ENCODE measurements around the gene ANP32B.

ANP32B gene

DNA sequence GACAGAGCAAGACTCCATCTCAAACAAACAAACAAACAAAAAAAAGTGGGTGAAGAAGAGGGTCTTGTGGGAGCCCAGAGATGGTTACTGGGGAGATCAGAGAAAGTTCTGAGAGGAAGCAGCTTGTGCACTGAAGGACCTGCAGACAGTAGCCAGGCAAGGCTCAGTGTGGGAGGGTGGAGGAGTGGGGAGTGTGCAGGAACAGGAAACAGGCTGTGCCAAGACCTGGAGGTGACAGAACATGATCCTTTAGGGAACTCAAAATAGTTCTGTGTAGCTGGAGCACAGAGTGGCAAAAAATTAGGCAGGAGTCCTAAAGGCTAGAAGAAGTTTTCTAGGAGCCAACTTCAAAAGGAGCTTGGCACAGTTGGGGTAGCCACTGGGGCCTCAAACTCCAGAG, 54.2 kb downstream of the ANP32B start:
- Histone ChIP-seq H3K9me2 (ENCODE audit: low read depth, low read length) (no peaks in the 10 kb centered on the region), H3K27ac (ENCODE audit: low read depth, low read length, poor library complexity, severe bottlenecking) (no peak overlapping the region), H3K9ac (ENCODE audit: low read length) (no peak overlapping the region), H3F3A (ENCODE audit: insufficient read depth, low read length) (no peaks in the 10 kb centered on the region), H3K36me3 (ENCODE audit: insufficient read depth, low read length) (no peaks in the 10 kb centered on the region), H3K4me1 (ENCODE audit: insufficient read depth, low read length, severe bottlenecking) (peaks cover 21% of the 10 kb centered on the region), H3K27me3 (ENCODE audit: insufficient read depth, low read length) (no peaks in the 10 kb centered on the region; the same call in 1 of the 2 replicates), H2AFZ (ENCODE audit: low read length) (no peak overlapping the region), H3K4me2 (ENCODE audit: low read length) (no peak overlapping the region), H3K4me3 (ENCODE audit: low read depth, low read length, poor library complexity, severe bottlenecking) (no peak overlapping the region), H3K9me3 (ENCODE audit: low read length) (no peaks in the 10 kb centered on the region), H4K20me1 (ENCODE audit: insufficient read depth, low read length) (no peaks in the 10 kb centered on the region), H3K79me2 (ENCODE audit: insufficient read depth, low read length) (no peaks in the 10 kb centered on the region)
- TF ChIP-seq EZH2 (IDR thresholded peaks at IDR 0.05; ENCODE audit: borderline replicate concordance, low read length), result no peak
- TF ChIP-seq, protein P1, sequence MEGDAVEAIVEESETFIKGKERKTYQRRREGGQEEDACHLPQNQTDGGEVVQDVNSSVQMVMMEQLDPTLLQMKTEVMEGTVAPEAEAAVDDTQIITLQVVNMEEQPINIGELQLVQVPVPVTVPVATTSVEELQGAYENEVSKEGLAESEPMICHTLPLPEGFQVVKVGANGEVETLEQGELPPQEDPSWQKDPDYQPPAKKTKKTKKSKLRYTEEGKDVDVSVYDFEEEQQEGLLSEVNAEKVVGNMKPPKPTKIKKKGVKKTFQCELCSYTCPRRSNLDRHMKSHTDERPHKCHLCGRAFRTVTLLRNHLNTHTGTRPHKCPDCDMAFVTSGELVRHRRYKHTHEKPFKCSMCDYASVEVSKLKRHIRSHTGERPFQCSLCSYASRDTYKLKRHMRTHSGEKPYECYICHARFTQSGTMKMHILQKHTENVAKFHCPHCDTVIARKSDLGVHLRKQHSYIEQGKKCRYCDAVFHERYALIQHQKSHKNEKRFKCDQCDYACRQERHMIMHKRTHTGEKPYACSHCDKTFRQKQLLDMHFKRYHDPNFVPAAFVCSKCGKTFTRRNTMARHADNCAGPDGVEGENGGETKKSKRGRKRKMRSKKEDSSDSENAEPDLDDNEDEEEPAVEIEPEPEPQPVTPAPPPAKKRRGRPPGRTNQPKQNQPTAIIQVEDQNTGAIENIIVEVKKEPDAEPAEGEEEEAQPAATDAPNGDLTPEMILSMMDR (IDR thresholded peaks at IDR 0.05; ENCODE audit: low read length), result no peak

DNA sequence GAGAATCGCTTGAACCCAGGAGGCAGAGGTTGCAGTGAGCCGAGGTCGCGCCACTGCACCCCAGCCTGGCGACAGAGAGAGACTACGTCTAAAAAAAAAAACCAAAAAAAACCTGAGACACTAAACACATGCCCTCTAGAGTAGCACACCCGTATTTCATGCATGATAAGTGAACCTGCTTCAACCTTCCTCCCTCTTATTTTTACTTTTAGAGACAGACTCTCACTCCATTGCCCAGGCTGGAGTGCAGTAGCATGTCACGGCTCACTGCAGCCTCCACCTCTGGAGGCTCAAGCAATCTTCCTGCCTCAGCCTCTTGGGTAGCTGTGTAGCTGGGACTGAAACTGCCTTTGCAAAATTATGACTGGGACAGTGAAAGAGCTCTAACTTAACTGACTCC, 55.8 kb downstream of the ANP32B start:
- H3K9me2 ChIP-seq (ENCODE audit: low read depth, low read length), result no peaks in the 10 kb centered on the region
- H3K4me2 ChIP-seq (ENCODE audit: low read length), result no peak overlapping the region
- H3K27ac ChIP-seq (ENCODE audit: low read depth, low read length, poor library complexity, severe bottlenecking), result no peak overlapping the region
- H3K9ac ChIP-seq (ENCODE audit: low read length), result no peak overlapping the region
- no peaks in the 10 kb centered on the region for H3K79me2 ChIP-seq (ENCODE audit: insufficient read depth, low read length)
- TF ChIP-seq EZH2 (IDR thresholded peaks at IDR 0.05; ENCODE audit: borderline replicate concordance, low read length), result no peak
- TF ChIP-seq, protein P1 (IDR thresholded peaks at IDR 0.05; ENCODE audit: low read length), result peak; percentile 16; the same call in 1 of the 2 replicates
- H3K4me1 ChIP-seq (ENCODE audit: insufficient read depth, low read length, severe bottlenecking), result peaks cover 21% of the 10 kb centered on the region
- H3K9me3 ChIP-seq (ENCODE audit: low read length), result no peaks in the 10 kb centered on the region
- no peaks in the 10 kb centered on the region for H3F3A ChIP-seq (ENCODE audit: insufficient read depth, low read length)
- H2AFZ ChIP-seq (ENCODE audit: low read length), result no peak overlapping the region
- no peaks in the 10 kb centered on the region for H3K36me3 ChIP-seq (ENCODE audit: insufficient read depth, low read length)
- no peaks in the 10 kb centered on the region for H4K20me1 ChIP-seq (ENCODE audit: insufficient read depth, low read length)
- no peak overlapping the region for H3K4me3 ChIP-seq (ENCODE audit: low read depth, low read length, poor library complexity, severe bottlenecking)
- H3K27me3 ChIP-seq (ENCODE audit: insufficient read depth, low read length), result no peaks in the 10 kb centered on the region; the same call in 1 of the 2 replicates

DNA sequence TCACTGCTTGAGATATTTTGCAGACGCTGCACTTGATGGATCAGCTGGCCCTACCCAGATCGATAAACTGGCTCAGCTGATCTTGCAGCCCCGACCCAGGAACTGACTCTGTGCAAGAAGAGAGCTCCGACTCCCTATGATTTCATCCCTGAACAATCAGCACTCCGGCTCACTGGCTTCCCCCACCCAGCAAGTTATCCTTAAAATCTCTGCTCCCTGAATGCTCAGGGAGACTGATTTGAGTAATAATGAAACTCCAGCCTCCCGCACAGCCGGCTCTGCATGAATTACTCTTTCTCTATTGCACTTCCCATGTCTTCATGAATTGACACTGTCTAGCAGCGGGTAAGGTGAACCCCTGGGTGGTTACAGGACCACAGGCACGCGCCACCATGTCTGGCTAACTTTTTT, 56.5 kb downstream of the ANP32B start:
- H3K9ac ChIP-seq (ENCODE audit: low read length), result no peak overlapping the region
- H4K20me1 ChIP-seq (ENCODE audit: insufficient read depth, low read length), result no peaks in the 10 kb centered on the region
- H3F3A ChIP-seq (ENCODE audit: insufficient read depth, low read length), result no peaks in the 10 kb centered on the region
- TF ChIP-seq, protein P1 (IDR thresholded peaks at IDR 0.05; ENCODE audit: low read length), result no peak
- no peak for TF ChIP-seq EZH2 (IDR thresholded peaks at IDR 0.05; ENCODE audit: borderline replicate concordance, low read length)
- H3K36me3 ChIP-seq (ENCODE audit: insufficient read depth, low read length), result no peaks in the 10 kb centered on the region
- H3K4me3 ChIP-seq (ENCODE audit: low read depth, low read length, poor library complexity, severe bottlenecking), result no peak overlapping the region
- peaks cover 19% of the 10 kb centered on the region for H3K4me1 ChIP-seq (ENCODE audit: insufficient read depth, low read length, severe bottlenecking)
- H2AFZ ChIP-seq (ENCODE audit: low read length), result no peak overlapping the region
- H3K9me3 ChIP-seq (ENCODE audit: low read length), result no peaks in the 10 kb centered on the region; the same call in 1 of the 2 replicates
- H3K27me3 ChIP-seq (ENCODE audit: insufficient read depth, low read length), result no peaks in the 10 kb centered on the region; the same call in 1 of the 2 replicates
- no peak overlapping the region for H3K4me2 ChIP-seq (ENCODE audit: low read length)
- no peak overlapping the region for H3K27ac ChIP-seq (ENCODE audit: low read depth, low read length, poor library complexity, severe bottlenecking)
- no peaks in the 10 kb centered on the region for H3K9me2 ChIP-seq (ENCODE audit: low read depth, low read length)
- H3K79me2 ChIP-seq (ENCODE audit: insufficient read depth, low read length), result no peaks in the 10 kb centered on the region

Data from OCI-LY1 (cell line).